AG09309 (cell line): Measurements from ENCODE around the gene ARHGEF6.

ENCODE experiments used
- DNase-seq: peaks from one replicate; pipeline ENCODE4 v3.0.0-alpha.2; 2010; ENCODE audit warnings: low read depth
- H3K4me3 ChIP-seq: 2 replicates; pipeline ENCODE4 v1.5.1; 2011; ENCODE audit warnings: mild to moderate bottlenecking, low read depth, low read length, moderate library complexity; ENCODE audit not compliant: control insufficient read depth
- TF ChIP-seq, protein P1 (sequence below): IDR thresholded peaks from 2 replicates; pipeline ENCODE4 v1.5.1; 2011; ENCODE audit warnings: mild to moderate bottlenecking, low read depth, low read length, inconsistent platforms; ENCODE audit not compliant: insufficient read depth, control insufficient read depth; ENCODE audit errors: missing control alignments

Gene ARHGEF6

GRCh38 chrX:136768469-136769084, 12.2 kb downstream of the ARHGEF6 start:
- H3K4me3 ChIP-seq, result no peak overlapping the region
- peak; percentile 89 for DNase-seq
- TF ChIP-seq, protein P1, sequence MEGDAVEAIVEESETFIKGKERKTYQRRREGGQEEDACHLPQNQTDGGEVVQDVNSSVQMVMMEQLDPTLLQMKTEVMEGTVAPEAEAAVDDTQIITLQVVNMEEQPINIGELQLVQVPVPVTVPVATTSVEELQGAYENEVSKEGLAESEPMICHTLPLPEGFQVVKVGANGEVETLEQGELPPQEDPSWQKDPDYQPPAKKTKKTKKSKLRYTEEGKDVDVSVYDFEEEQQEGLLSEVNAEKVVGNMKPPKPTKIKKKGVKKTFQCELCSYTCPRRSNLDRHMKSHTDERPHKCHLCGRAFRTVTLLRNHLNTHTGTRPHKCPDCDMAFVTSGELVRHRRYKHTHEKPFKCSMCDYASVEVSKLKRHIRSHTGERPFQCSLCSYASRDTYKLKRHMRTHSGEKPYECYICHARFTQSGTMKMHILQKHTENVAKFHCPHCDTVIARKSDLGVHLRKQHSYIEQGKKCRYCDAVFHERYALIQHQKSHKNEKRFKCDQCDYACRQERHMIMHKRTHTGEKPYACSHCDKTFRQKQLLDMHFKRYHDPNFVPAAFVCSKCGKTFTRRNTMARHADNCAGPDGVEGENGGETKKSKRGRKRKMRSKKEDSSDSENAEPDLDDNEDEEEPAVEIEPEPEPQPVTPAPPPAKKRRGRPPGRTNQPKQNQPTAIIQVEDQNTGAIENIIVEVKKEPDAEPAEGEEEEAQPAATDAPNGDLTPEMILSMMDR, result peak; percentile 2

DNA sequence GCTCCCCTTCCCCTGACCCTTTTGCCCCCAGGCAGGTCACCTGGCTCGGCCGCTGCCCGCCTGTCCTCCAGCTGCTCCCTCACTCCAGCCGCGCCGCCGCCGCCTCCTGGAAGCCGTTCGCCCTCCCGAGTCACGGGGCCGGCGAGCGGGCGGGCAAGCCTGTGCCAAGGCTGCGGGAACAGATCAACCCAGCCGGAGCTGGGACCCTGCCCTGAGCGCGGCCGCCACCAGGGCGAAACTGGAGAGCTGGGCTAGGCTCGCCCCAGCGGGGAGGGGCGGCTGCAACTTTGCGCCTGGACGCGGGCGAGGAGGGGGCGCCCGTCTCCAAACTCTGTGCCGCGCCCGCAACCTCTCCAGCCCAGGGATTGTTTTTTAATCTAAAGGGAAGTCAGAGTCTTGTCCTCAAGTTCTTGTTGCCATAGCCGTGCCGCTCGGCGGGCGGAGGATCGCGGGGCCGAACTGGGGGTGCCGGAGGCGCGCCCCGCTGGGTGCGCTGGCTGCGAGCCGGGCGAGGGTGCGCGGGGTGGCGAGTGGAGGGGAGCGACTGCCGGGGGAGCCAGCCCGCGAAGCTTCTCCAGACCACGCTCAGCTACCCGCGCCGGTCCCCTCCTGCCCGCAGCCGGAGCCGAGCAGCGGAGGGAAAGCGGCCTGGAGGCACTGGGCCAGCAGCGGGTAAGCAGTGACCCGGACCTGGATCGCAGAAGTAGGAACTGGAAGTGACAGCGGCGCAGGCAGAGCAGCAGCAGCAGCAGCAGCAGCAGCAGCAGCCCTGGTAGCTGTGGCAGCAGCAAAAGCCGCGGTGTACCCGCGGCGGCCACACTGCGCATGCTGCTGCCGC, 13.4 kb downstream of the ARHGEF6 start:
- H3K4me3 ChIP-seq, result peak overlapping the region; percentile 48
- no peak for DNase-seq
- TF ChIP-seq, protein P1, result peak; percentile 8

GRCh38 chrX:136766785-136767103, 14.0 kb downstream of the ARHGEF6 start:
- TF ChIP-seq, protein P1, result no peak
- H3K4me3 ChIP-seq, result peak overlapping the region; percentile 48
- no peak for DNase-seq

DNA sequence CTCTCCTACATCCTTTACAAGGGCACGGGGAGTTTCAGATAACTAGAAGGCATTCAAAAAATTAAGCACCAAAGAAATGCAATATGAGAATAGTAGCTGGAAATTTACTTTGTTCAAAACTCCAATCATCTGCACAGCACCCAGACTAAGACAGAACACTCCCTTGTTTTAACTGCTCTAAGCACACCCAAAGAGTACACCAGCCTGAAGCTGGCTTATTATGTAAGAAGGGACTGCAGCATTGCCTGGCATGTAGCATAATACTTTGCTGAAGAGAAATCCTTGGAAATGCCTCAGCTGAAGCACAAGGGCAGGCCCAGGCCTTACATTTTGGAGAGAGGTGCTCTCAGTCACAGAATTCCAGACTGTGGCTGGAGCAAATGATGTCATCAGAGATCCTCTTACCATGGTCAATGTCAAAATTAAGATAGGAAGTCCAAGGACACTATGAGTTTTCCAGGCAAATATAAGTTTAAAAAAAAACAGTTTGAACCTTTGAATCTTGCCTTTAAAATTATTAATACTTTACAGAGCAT, 14.8 kb downstream of the ARHGEF6 start:
- DNase-seq, result no peak

DNA sequence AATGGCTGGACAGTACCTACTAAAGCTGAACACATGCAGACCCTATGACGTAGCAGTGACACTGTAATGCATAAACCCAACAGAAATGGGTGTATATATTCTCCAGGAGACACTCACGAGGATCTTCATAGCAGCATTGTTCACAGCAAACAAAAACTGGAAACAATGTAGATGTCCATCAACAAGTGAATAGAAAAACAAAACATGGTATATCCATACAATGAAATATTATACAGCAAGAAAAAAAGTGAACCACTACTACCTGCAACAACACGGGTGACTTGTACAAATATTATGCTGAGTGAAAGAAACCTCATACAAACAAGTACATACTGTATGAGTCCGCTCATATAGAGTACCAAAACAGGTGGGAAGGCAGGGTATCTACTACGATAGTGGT, 16.5 kb downstream of the ARHGEF6 start:
- H3K4me3 ChIP-seq, result no peak overlapping the region
- TF ChIP-seq, protein P1, result no peak
- no peak for DNase-seq

More for the DNA sequence above, 14.8 kb downstream of the ARHGEF6 start:
- no peak overlapping the region for H3K4me3 ChIP-seq
- TF ChIP-seq, protein P1, result no peak

GRCh38 chrX:136762820-136763452, 17.8 kb downstream of the ARHGEF6 start:
- TF ChIP-seq, protein P1, result no peak
- H3K4me3 ChIP-seq, result no peak overlapping the region
- DNase-seq, result no peak
